ENCODE measurements around the gene PAK2. TPM values are rescaled to one million over a fixed set of nuclear protein-coding genes. Genes with fewer than 3 reads are reported as not detected.

The PAK2 gene
- total RNA-seq, 1 donor from 2014 or later, result 77.8 TPM

- Histone ChIP-seq H3K27me3 (no peaks in the 10 kb centered on the region), H3K36me3 (peaks cover 12% of the 10 kb centered on the region), H3K4me1 (peaks cover 25% of the 10 kb centered on the region), H3K4me3 (no peak overlapping the region), H3K9me3 (no peaks in the 10 kb centered on the region), H3K27ac (no peak overlapping the region)
- intact Hi-C loops (cut with DNase I), result no loop called here
- ATAC-seq (no peak), DNase-seq (no peak)
- no peak for TF ChIP-seq CTCF (IDR thresholded peaks at IDR 0.05)
These were observed 33.2 kb downstream of the PAK2 start for GRCh38 chr3:196772897-196773296.

- H3K36me3 ChIP-seq, result peaks cover 3% of the 10 kb centered on the region
- H3K27me3 ChIP-seq, result no peaks in the 10 kb centered on the region
- DNase-seq (no peak), ATAC-seq (no peak)
- H3K4me1 ChIP-seq, result peaks cover 25% of the 10 kb centered on the region
- H3K4me3 ChIP-seq, result no peak overlapping the region
- H3K9me3 ChIP-seq, result no peaks in the 10 kb centered on the region
- intact Hi-C loops (cut with DNase I), result no loop called here
- TF ChIP-seq CTCF (IDR thresholded peaks at IDR 0.05), result no peak
- H3K27ac ChIP-seq, result no peak overlapping the region
These were observed 34.6 kb downstream of the PAK2 start for GRCh38 chr3:196774191-196774820.

GRCh38 chr3:196774848-196775422, 35.3 kb downstream of the PAK2 start:
- peaks cover 3% of the 10 kb centered on the region for H3K36me3 ChIP-seq
- peaks cover 25% of the 10 kb centered on the region for H3K4me1 ChIP-seq
- H3K4me3 ChIP-seq, result no peak overlapping the region
- H3K27me3 ChIP-seq, result no peaks in the 10 kb centered on the region
- intact Hi-C loops (cut with DNase I), result no loop called here
- ATAC-seq (no peak), DNase-seq (no peak)
- H3K9me3 ChIP-seq, result no peaks in the 10 kb centered on the region
- H3K27ac ChIP-seq, result no peak overlapping the region
- TF ChIP-seq CTCF (IDR thresholded peaks at IDR 0.05), result no peak

- intact Hi-C loops (cut with DNase I), result no loop called here
- Histone ChIP-seq H3K4me3 (no peak overlapping the region), H3K27ac (no peak overlapping the region), H3K4me1 (peaks cover 23% of the 10 kb centered on the region), H3K27me3 (no peaks in the 10 kb centered on the region), H3K9me3 (no peaks in the 10 kb centered on the region), H3K36me3 (peaks cover 3% of the 10 kb centered on the region)
- no peak for DNase-seq
- no peak for TF ChIP-seq CTCF (IDR thresholded peaks at IDR 0.05)
- no peak for ATAC-seq
These were observed 36.3 kb downstream of the PAK2 start for GRCh38 chr3:196775938-196776337.

- no peak for ATAC-seq
- DNase-seq, result no peak
- Histone ChIP-seq H3K27me3 (no peaks in the 10 kb centered on the region), H3K4me3 (no peak overlapping the region), H3K4me1 (peaks cover 8% of the 10 kb centered on the region), H3K9me3 (no peaks in the 10 kb centered on the region), H3K36me3 (peaks cover 7% of the 10 kb centered on the region), H3K27ac (no peak overlapping the region)
- TF ChIP-seq CTCF (IDR thresholded peaks at IDR 0.05), result no peak
- intact Hi-C loops (cut with DNase I), result no loop called here
These were observed 38.2 kb downstream of the PAK2 start for GRCh38 chr3:196777836-196778235.

Measured in upper lobe of right lung (tissue), 1 donor.